ENCODE measurements around the gene CCDC198. TPM values are rescaled to one million over a fixed set of nuclear protein-coding genes. Genes with fewer than 3 reads are reported as not detected.

The CCDC198 gene, protein sequence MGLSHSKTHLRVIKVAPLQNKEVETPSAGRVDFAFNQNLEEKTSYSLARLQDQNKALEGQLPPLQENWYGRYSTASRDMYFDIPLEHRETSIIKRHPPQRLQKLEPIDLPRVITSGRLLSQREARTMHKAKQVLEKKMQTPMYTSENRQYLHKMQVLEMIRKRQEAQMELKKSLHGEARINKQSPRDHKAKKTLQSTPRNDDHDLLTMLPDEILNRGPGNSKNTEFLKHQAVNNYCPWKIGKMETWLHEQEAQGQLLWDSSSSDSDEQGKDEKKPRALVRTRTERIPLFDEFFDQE
- not detected for total RNA-seq
- long read RNA-seq, donor 1, partial matches to known transcripts: 0 of 1 reads
- long read RNA-seq, donor 1, other reads (novel, unspliced or antisense): 1 of 1 reads
- long read RNA-seq, donor 2: 0 reads

DNA sequence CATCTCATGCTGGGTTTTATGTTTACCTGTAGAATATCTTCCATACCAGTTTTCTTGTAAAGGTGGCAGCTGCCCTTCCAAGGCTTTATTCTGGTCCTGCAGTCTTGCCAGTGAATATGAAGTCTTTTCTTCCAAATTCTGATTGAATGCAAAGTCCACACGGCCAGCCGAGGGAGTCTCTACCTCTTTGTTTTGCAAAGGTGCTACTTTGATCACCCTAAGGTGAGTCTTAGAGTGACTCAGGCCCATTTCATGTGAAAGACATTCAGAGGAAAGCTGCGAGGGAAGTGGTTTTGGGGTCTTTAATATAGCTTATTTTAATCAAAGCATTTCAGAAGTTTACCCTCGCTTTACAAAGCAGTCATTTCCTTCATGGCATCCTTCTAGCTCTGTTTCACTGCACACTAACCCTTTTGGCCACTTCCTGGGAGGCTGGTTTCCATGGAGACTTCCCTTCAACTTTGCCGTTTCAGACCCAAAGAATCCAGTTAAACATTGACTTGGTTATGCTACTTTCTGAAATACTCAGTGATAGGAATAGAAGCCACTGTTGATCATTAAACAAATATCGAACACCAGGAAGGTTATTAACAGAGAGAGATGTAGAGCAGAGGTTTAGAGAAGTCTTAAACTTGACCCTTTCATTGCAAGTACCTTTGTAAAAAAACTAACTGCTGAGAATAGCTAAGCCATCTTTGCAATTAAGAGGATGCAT, at the start of gene CCDC198:
Gene CCDC198, minus strand, starts transcription at position 391 of the 715 bp plus-strand sequence. Its CDS starts 142 bp downstream, at position 249.
- intact Hi-C loops (cut with DNase I): no loop called here
- DNase-seq (ENCODE audit: low spot score): no peak

DNA sequence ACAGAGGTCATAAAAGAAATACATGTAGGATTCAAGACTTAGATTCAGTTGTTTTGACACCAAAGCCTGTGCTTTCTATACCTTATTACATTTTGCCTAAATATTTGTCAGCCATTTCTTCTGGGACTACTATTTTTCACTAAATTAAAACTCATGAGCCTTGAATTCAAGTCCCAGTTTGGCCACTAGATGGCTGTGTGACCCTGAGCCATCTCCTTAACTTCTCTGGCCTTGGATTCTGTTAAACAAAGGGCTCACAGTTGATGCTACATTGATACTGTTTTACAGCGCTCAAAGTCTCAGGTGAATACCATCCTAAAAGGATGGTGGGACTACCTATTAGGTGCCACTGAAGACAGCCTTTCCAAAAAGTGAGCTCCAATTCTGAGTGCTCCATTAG, 39.6 kb upstream of the CCDC198 start:
- intact Hi-C loops (cut with DNase I): loop anchor here in 1 of 2 donors (5.0 kb wide), 1 partner anchor 539 kb away; no protein-coding TSS in a partner anchor
- no peak for DNase-seq (ENCODE audit: low spot score)

DNA sequence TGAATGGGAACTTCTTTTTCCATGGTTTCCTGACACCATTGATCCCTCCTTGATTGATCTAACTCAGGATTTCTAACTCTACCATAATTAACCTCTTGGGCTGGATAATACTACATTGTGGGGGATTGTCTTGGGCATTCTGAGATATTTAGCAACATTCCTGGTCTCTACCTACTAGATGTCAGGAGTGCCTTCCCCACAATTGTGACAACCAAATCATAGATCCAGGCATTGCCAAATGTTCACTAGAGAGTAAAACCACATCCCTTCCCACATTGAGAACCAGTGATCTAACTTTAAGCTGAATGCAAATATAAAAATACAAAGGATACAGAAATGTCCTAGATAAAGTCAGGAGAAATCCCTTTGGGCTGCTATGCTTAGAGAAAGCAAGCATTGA, 36.9 kb upstream of the CCDC198 start:
- no peak for DNase-seq (ENCODE audit: low spot score)
- intact Hi-C loops (cut with DNase I): loop anchor here in 1 of 2 donors (5.0 kb wide), 1 partner anchor 542 kb away; no protein-coding TSS in a partner anchor

DNA sequence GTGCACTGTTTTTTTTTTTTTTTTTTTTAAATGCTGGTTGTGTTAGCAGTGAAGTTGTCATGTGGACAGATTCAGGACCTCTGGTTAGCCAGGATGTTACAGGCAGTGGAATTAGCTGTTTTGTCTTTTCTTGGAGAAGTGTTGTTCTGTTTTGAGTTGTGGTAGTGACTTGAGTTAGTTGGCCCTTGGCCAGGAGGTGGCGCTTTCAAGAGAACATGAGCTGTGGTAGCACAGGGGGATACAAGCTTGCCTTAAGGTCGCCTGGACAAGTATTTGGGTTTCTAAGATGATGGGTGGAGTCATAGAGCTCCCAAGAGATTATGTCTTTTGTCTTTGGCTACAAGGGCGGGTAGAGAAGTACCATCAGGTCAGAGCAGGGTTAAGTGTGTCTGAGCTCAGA, 33.3 kb upstream of the CCDC198 start:
- no peak for DNase-seq (ENCODE audit: low spot score)
- intact Hi-C loops (cut with DNase I): no loop called here

DNA sequence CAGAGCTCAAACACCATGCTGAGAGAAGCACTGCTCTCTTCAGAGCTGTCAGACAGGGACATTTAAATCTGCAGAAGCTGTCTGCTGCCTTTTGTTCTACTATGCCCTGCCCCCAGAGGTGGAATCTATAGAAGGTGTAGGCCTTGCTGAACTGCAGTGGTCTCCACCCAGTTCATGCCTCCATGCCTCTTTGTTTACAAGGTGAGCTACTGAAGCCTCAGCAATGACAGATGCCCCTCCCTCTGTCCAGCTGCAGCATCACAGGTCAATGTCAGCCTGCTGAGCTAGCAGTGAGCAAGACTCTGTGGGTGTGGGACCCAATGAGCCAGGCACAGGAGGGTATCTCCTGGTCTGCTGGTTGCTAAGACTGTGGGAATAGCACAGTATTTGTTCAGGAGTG, 25.4 kb upstream of the CCDC198 start:
- no peak for DNase-seq (ENCODE audit: low spot score)
- intact Hi-C loops (cut with DNase I): no loop called here

DNA sequence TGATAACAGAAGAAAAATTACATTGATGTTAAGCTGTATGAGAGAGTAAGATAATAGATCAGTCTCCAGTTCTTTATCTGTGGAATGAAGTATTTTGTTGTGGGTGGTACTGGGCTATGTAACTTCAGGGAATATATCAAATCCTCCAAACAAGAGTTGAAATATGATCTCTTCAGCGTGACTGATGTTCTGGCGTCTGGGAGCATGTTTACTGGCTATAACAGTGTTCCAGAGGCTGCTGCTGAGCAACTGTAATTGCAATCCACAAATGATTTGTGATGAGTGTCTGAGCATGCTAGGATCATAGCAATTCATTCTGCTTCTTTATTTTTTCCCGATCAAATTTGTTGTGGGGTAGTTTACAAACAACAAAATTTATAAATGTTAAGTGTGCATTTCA, 18.6 kb upstream of the CCDC198 start:
- DNase-seq (ENCODE audit: low spot score): no peak

DNA sequence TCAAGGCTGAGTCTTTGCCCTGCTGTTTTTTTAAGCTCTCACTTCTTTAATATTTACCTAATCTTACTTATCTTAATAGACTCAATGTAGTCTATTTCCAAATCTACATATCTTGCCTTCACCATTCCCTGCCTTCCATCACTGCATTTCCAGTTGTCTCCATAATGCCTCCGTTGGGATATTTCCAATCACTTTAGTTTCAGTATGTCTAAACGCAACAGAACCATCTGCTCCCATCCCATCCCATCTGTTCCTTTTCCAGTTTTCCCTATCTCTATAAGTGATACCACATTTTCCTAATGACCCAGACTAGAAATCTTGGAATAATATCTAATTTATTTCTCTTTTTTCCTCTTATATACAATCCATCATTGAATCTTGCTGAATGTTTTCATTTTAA, 15.1 kb upstream of the CCDC198 start:
- DNase-seq (ENCODE audit: low spot score): no peak
- intact Hi-C loops (cut with DNase I): no loop called here

More for the DNA sequence above, 18.6 kb upstream of the CCDC198 start:
- intact Hi-C loops (cut with DNase I): no loop called here

DNA sequence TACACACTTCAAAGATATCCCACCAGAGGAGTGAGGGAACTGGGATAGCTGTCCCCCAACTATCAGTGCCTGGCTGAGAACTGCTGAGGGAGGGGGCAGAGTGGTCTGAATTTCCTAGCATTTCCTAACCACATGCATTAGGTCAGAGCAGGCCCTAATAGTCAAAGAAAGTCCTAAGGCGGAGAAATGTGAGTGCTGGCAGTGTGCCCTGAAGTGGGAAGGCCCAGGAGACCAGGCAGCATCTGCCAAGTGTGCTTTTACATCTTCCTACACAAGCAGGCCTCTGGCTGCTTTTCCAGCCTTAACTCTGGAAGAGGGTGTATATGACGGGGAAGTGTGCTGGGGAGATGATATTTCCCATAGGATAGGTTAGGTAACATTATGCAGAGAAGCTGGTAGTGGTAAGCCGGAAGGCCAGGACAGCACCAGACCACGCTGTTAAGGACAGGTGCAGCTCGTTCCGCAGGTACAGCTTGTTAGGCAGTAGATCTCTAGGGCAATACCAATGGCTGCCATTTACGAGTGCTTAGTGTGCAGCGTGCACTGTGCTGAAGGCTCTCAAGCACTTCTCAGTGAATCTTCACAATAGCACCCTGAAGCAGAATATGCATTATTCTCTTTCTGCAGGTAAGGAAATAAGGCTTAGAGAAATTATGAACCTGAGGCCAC, 9.1 kb upstream of the CCDC198 start:
- intact Hi-C loops (cut with DNase I): no loop called here
- no peak for DNase-seq (ENCODE audit: low spot score)

DNA sequence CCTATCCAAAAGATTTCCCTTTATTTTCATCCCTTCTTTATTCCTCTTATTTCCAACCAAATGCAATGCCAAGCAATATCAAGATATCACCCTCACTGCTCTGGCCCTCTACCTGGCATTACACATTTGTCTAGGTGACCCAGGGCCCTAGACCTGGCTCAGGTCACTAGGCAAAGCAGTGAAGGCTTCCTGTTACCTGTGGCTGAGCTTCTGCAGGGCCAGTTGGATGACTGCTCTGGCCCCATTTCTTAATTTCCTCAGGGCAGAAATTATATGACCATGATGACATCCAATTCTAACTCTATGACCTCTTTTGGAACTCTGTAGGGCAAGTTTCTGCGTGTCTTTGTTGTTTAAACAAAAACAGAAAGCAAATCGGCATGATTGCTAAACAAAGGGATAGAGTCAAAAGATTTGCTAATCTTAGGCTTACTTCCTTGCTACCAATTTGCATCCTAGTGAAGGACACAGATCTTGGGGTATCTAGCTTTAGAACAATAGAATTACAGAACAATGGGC, 7.4 kb upstream of the CCDC198 start:
- no peak for DNase-seq (ENCODE audit: low spot score)
- intact Hi-C loops (cut with DNase I): no loop called here

DNA sequence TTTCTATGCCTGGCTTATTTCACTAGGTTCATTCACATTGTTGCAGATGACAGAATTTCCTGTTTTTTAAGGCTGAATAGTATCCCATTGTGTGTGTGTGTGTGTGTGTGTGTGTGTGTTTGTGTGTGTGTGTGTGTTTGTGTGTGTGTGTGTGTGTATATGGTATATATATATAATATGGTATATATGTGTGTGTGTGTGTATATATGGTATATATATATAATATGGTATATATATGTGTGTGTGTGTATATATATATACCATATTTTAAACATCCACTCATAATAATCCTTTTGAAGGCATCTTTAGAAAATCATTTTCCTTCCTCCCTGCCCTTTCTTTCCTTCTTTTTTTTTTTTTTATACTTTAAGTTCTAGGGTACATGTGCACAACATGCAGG, 5.0 kb upstream of the CCDC198 start:
- intact Hi-C loops (cut with DNase I): no loop called here

DNA sequence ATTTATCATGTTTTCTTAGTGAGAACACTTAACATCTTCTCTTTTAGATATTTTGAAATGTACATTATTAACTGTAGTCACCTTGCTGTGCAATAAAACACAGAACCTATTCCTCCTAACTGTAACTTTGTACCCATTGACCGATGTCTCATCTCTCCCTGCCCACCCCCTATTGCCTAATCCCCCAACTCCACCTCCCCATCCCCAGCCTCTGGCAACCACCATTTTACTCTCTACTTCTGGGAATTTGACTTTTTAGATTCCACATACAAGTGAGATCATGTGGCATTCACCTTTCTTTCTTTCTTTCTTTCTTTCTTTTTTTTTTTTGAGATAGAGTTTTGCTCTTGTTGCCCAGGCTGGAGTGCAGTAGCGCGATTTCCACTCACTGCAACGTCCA, 4.4 kb upstream of the CCDC198 start:
- no peak for DNase-seq (ENCODE audit: low spot score)
- intact Hi-C loops (cut with DNase I): no loop called here

More for the DNA sequence above, 5.0 kb upstream of the CCDC198 start:
- DNase-seq (ENCODE audit: low spot score): no peak

DNA sequence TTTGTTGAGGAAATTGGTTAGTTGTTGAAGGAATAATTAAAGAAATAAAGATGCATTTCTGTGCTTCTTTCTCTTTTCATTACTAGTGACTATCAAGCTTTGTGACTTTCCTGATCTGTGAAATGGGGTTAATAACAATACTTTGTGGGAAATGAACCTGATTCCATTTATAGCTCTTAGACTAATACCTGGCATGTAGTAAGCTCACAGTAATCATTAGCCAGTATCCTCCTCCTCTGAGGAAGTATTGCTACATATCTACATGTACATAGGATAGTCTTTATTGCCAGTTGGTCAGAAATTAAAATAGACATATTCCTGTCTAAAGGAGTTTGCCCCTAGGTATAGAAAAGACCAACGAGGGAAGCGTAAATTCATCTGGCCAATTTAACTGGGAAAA, 1.8 kb upstream of the CCDC198 start:
- intact Hi-C loops (cut with DNase I): no loop called here

DNA sequence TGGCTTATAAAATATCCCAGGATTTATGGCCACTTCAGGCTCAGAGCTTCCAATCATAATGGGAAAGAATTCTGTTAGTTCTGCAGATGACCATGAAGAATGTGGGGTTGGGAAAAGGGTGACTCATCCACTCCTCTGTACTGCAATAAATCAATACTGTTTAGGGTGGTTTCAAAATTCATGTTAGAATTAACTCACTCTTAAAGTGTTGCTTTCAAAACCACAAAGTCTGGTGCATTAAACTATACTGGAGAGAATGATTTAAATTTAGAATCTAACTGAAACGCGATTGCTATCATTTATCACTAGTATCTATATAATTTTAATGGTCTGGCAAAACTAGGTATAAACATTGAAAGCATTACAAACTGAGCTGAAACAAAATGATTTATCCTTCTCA, 798 bp downstream of the CCDC198 start:
- intact Hi-C loops (cut with DNase I): no loop called here
- DNase-seq (ENCODE audit: low spot score): no peak

More for the DNA sequence above, 1.8 kb upstream of the CCDC198 start:
- no peak for DNase-seq (ENCODE audit: low spot score)

DNA sequence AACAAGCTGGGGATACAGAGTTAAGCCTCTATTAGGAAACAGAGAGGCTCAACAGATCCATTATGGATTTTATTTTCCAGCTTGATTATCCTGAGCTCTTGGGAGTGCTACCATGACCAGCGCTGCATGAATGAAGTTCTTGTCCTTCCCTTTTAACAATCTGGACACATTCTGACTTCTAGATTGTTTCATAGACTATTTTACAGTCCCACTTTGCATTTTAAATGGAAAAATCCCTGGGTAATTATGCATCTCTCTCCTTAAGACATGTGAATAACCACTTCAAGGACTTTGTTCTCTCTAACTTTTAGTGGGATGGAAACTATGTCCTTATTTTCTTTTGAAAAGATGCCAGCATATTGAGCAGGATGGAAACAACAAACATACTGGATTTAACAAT, 2.0 kb downstream of the CCDC198 start:
- intact Hi-C loops (cut with DNase I): no loop called here
- DNase-seq (ENCODE audit: low spot score): no peak

DNA sequence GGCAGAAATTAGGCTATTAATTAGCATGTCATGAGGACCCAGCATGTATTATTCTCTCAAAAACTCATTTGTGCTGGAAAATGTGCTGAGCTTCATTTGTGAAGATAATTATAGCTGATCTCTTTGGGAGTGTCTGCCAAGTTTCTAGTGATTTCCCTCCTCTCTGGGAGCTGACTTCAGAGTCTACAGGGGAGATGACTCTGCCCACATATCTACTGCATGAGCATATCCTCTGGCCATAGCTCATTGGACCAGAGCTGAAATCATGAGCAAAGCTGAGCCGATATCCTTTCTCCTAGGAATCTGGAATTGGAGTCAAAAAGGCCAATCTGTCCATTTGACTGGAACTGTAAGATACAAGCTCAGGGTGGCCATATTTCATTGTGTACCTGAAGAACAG, 5.9 kb downstream of the CCDC198 start:
- intact Hi-C loops (cut with DNase I): loop anchor here in 1 of 2 donors (10.0 kb wide), 1 partner anchor 587 kb away; no protein-coding TSS in a partner anchor
- no peak for DNase-seq (ENCODE audit: low spot score)

DNA sequence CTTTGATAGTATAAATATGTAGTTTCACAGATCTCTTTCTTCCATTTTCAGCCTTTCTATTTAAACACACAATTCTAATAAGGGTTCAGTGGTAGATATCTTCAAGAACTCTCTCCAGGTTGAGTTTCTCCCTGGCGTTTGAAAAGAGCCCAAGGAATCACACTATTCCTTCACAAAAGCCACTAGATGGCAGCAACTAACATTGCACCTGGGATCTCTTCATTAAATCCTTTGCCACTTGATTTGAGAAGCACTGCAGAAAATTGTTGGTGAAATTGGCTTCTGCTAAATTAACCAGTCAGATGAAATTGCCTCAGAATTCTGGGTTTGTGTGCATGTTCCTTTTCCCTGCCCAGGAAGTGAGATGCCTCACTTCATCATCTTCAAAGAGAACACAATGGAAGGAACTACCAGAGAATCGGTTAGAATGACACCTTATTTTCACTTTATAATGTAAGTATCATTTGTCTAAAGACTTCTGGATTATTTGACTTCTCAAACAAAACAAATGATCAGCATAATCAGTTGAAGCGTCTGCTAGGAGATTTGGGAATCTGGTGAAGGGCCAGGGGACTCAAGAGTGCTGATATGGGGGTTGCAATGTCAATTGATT, 6.8 kb downstream of the CCDC198 start:
- intact Hi-C loops (cut with DNase I): loop anchor here in 1 of 2 donors (10.0 kb wide), 1 partner anchor 588 kb away; no protein-coding TSS in a partner anchor
- DNase-seq (ENCODE audit: low spot score): no peak

DNA sequence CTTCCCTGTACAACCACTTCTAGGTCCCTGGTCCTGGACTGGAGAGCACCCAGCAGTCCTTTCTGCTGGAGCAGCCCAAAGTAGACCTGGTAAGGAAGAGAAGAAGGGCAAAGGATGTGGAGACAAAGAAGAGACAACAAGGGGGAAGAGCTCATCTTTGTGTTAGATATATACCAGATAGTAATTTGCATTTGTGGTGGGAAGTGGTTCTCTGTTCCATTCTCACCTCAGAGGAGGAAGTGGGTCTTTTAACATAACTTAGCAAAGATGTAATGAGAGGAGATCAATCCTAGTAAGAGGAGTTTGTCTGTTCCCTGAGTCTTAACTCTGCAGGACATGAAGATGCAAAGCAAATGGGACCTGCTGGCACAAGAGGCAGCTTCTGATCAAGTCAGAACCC, 8.0 kb downstream of the CCDC198 start:
- intact Hi-C loops (cut with DNase I): loop anchor here in 1 of 2 donors (10.0 kb wide), 1 partner anchor 589 kb away; no protein-coding TSS in a partner anchor
- no peak for DNase-seq (ENCODE audit: low spot score)

DNA sequence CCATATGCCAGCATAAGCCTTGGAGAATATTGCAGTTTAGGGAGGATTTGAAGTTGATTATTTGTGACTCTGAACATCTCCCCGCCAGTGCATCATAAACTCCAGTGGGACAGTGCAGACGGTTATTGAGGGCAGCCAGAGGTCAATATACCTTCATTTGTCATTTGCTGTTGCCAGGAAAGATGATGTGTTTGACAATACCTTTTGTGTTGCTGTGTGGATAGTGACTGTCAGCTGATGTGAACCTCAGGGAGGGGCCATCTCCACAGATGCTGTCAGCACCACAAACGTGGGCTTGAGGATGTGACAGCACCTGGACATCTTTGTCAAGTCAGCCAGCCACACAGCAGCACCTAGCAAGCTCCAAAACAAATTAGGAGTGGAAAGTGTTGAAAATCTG, 11.5 kb downstream of the CCDC198 start:
- DNase-seq (ENCODE audit: low spot score): no peak
- intact Hi-C loops (cut with DNase I): loop anchor here in 1 of 2 donors (10.0 kb wide), 1 partner anchor 593 kb away; no protein-coding TSS in a partner anchor

DNA sequence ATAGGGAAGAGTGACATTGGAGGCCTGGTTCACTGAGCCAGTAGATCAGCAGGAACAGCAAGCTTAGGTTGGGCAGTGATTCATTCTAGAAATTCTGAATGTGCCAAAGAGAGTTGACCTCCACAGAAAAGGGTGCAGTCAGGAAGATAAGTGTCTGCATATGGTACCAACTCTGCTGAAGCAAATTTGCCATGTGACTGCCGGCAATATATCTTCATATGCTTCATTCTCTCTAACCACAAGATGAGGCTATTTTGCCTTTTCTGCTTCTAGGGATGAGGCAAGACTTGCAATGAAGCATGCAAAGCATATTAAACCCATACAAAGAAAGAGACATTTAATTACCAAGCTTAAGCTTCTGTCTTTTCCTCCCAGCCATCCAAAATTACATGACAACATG, 13.6 kb downstream of the CCDC198 start:
- intact Hi-C loops (cut with DNase I): loop anchor here in 1 of 2 donors (10.0 kb wide), 1 partner anchor 595 kb away; no protein-coding TSS in a partner anchor
- no peak for DNase-seq (ENCODE audit: low spot score)
